ENCODE measurements around the gene CSRP1.
"Not testable (repeated sequence)": the region's sequence is repeated elsewhere in the genome, so short reads cannot be mapped to it uniquely, and the experiment has no call there.

CSRP1 gene

GRCh38 chr1:201531551-201532425 is 24.9 kb upstream of the CSRP1 start:
- Mint-ChIP-seq H3K9me3 (no peaks in the 10 kb centered on the region), H3K36me3 (no peaks in the 10 kb centered on the region)

GRCh38 chr1:201530741-201531531 is 24.0 kb upstream of the CSRP1 start:
- CTCF ChIA-PET: interaction anchor here (0.7 to 2.4 kb wide), 16 partner anchors 9 to 260 kb away, joined by 3 to 9 read pairs (median 3); partner anchors contain the start of gene CSRP1
- no peak overlapping the region for H3K4me3 Mint-ChIP-seq
- no peak overlapping the region for H3K27ac Mint-ChIP-seq
- H3K9me3 Mint-ChIP-seq: no peaks in the 10 kb centered on the region
- H3K36me3 Mint-ChIP-seq: no peaks in the 10 kb centered on the region
- H3K27me3 Mint-ChIP-seq: peaks cover 5% of the 10 kb centered on the region
- peak; percentile 59 for DNase-seq
- H3K4me1 Mint-ChIP-seq: peaks cover 3% of the 10 kb centered on the region

More at GRCh38 chr1:201531551-201532425, 24.9 kb upstream of the CSRP1 start:
- no peak overlapping the region for H3K27ac Mint-ChIP-seq
- H3K4me1 Mint-ChIP-seq: peaks cover 3% of the 10 kb centered on the region
- no peak for DNase-seq
- CTCF ChIA-PET: interaction anchor here (0.7 to 2.4 kb wide), 11 partner anchors 8 to 260 kb away, joined by 3 to 8 read pairs (median 4); no protein-coding TSS in a partner anchor
- H3K27me3 Mint-ChIP-seq: peaks cover 14% of the 10 kb centered on the region
- H3K4me3 Mint-ChIP-seq: no peak overlapping the region

GRCh38 chr1:201528631-201529252 is 21.8 kb upstream of the CSRP1 start:
- Mint-ChIP-seq H3K27me3 (no peaks in the 10 kb centered on the region), H3K27ac (no peak overlapping the region), H3K4me1 (peaks cover 3% of the 10 kb centered on the region), H3K4me3 (no peak overlapping the region), H3K36me3 (peaks cover 8% of the 10 kb centered on the region), H3K9me3 (no peaks in the 10 kb centered on the region)
- CTCF ChIA-PET: interaction anchor here (0.8 to 1.5 kb wide), 4 partner anchors 15 to 264 kb away, joined by 3 to 4 read pairs (median 3); no protein-coding TSS in a partner anchor
- no peak for DNase-seq

- Mint-ChIP-seq H3K9me3 (no peaks in the 10 kb centered on the region), H3K4me3 (no peak overlapping the region), H3K27ac (no peak overlapping the region), H3K4me1 (peaks cover 3% of the 10 kb centered on the region), H3K27me3 (no peaks in the 10 kb centered on the region), H3K36me3 (peaks cover 9% of the 10 kb centered on the region)
- no peak for DNase-seq
- CTCF ChIA-PET: interaction anchor here (0.9 kb wide), 1 partner anchor 16 kb away, joined by 3 read pairs; no protein-coding TSS in a partner anchor
These were observed 21.0 kb upstream of the CSRP1 start for GRCh38 chr1:201527879-201528278.

- no peak overlapping the region for H3K4me3 Mint-ChIP-seq
- no peak for DNase-seq
- peaks cover 3% of the 10 kb centered on the region for H3K4me1 Mint-ChIP-seq
- H3K36me3 Mint-ChIP-seq: peaks cover 14% of the 10 kb centered on the region
- no peaks in the 10 kb centered on the region for H3K9me3 Mint-ChIP-seq
- H3K27ac Mint-ChIP-seq: no peak overlapping the region
- no peaks in the 10 kb centered on the region for H3K27me3 Mint-ChIP-seq
- CTCF ChIA-PET: interaction anchor here (0.9 to 2.1 kb wide), 2 partner anchors 13 to 78 kb away, joined by 4 to 5 read pairs; no protein-coding TSS in a partner anchor
These were observed 18.4 kb upstream of the CSRP1 start for GRCh38 chr1:201525193-201525778.

- H3K4me1 Mint-ChIP-seq, H3K4me3 Mint-ChIP-seq, H3K27ac Mint-ChIP-seq, H3K9me3 Mint-ChIP-seq, H3K27me3 Mint-ChIP-seq, DNase-seq: not testable (repeated sequence)
- CTCF ChIA-PET: interaction anchor here (12.0 kb wide), 1 partner anchor 36 kb away, joined by 349 read pairs; no protein-coding TSS in a partner anchor
- peaks cover 11% of the 10 kb centered on the region for H3K36me3 Mint-ChIP-seq
These were observed 13.2 kb upstream of the CSRP1 start for GRCh38 chr1:201520046-201520575.

- Mint-ChIP-seq H3K27ac (no peak overlapping the region), H3K36me3 (peaks cover 4% of the 10 kb centered on the region), H3K4me3 (no peak overlapping the region), H3K4me1 (no peaks in the 10 kb centered on the region), H3K27me3 (no peaks in the 10 kb centered on the region), H3K9me3 (no peaks in the 10 kb centered on the region)
- CTCF ChIA-PET: interaction anchor here (1.3 to 12.0 kb wide), 2 partner anchors 34 to 70 kb away, joined by 5 to 349 read pairs; no protein-coding TSS in a partner anchor
- no peak for DNase-seq
These were observed 11.1 kb upstream of the CSRP1 start for GRCh38 chr1:201518071-201518470.

GRCh38 chr1:201517631-201518030 is 10.7 kb upstream of the CSRP1 start:
- Mint-ChIP-seq H3K4me1 (no peaks in the 10 kb centered on the region), H3K27ac (no peak overlapping the region), H3K4me3 (no peak overlapping the region), H3K27me3 (no peaks in the 10 kb centered on the region), H3K9me3 (no peaks in the 10 kb centered on the region), H3K36me3 (peaks cover 4% of the 10 kb centered on the region)
- CTCF ChIA-PET: interaction anchor here (1.3 to 12.0 kb wide), 2 partner anchors 33 to 70 kb away, joined by 5 to 349 read pairs; no protein-coding TSS in a partner anchor
- no peak for DNase-seq

GRCh38 chr1:201516511-201517127 is 9.7 kb upstream of the CSRP1 start:
- DNase-seq: no peak
- H3K36me3 Mint-ChIP-seq: no peaks in the 10 kb centered on the region
- H3K27ac Mint-ChIP-seq: no peak overlapping the region
- no peaks in the 10 kb centered on the region for H3K9me3 Mint-ChIP-seq
- no peak overlapping the region for H3K4me3 Mint-ChIP-seq
- H3K27me3 Mint-ChIP-seq: no peaks in the 10 kb centered on the region
- H3K4me1 Mint-ChIP-seq: peaks cover 2% of the 10 kb centered on the region
- CTCF ChIA-PET: interaction anchor here (1.2 to 12.0 kb wide), 7 partner anchors 9 to 69 kb away, joined by 4 to 349 read pairs (median 5); partner anchors contain the start of gene CSRP1

- CTCF ChIA-PET: interaction anchor here (0.8 to 12.0 kb wide), 7 partner anchors 8 to 68 kb away, joined by 3 to 349 read pairs (median 5); partner anchors contain the start of gene CSRP1
These were observed 9.0 kb upstream of the CSRP1 start for GRCh38 chr1:201515895-201516294.

GRCh38 chr1:201515062-201515750 is 8.3 kb upstream of the CSRP1 start:
- no peaks in the 10 kb centered on the region for H3K27me3 Mint-ChIP-seq
- no peak for DNase-seq
- CTCF ChIA-PET: interaction anchor here (0.8 to 12.0 kb wide), 8 partner anchors 8 to 67 kb away, joined by 3 to 349 read pairs (median 6); partner anchors contain the start of gene CSRP1
- no peak overlapping the region for H3K27ac Mint-ChIP-seq
- H3K4me1 Mint-ChIP-seq: peaks cover 4% of the 10 kb centered on the region
- no peaks in the 10 kb centered on the region for H3K36me3 Mint-ChIP-seq
- H3K9me3 Mint-ChIP-seq: no peaks in the 10 kb centered on the region
- no peak overlapping the region for H3K4me3 Mint-ChIP-seq

More at GRCh38 chr1:201515895-201516294, 9.0 kb upstream of the CSRP1 start:
- no peak for DNase-seq
- H3K4me3 Mint-ChIP-seq: no peak overlapping the region
- no peaks in the 10 kb centered on the region for H3K27me3 Mint-ChIP-seq
- no peaks in the 10 kb centered on the region for H3K9me3 Mint-ChIP-seq
- H3K36me3 Mint-ChIP-seq: no peaks in the 10 kb centered on the region
- no peak overlapping the region for H3K27ac Mint-ChIP-seq
- H3K4me1 Mint-ChIP-seq: peaks cover 4% of the 10 kb centered on the region

GRCh38 chr1:201514466-201514865 is 7.5 kb upstream of the CSRP1 start:
- H3K36me3 Mint-ChIP-seq: no peaks in the 10 kb centered on the region

More at GRCh38 chr1:201514466-201514865, 7.5 kb upstream of the CSRP1 start:
- Mint-ChIP-seq H3K27me3 (no peaks in the 10 kb centered on the region), H3K27ac (no peak overlapping the region), H3K4me3 (no peak overlapping the region), H3K4me1 (peaks cover 10% of the 10 kb centered on the region), H3K9me3 (no peaks in the 10 kb centered on the region)
- CTCF ChIA-PET: interaction anchor here (1.0 to 12.0 kb wide), 9 partner anchors 9 to 80 kb away, joined by 4 to 349 read pairs (median 21); no protein-coding TSS in a partner anchor
- DNase-seq: no peak
